ENCODE measurements around the gene CRTAP.

Gene CRTAP

DNA sequence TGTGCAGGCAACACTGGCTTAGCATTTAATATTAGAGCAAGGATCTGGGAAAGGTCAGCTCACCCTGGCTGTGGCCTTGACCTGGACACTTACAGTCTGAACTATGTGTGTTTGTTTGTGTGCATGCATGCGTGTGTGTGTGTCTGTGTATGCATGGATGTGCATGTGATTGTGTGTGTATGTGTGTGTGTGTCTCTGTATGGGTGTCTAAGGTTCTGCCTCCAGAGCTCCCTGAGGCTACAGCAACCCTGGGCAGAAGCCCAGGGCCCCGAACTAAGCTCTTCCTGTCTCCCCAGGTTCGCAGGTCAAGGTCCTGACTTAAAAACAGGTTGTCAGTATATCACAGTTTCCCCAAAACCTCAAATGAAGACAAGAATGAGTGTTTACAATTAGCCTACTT is 53.5 kb downstream of the CRTAP start:
- TF ChIP-seq ZFX (IDR thresholded peaks at IDR 0.05), result no peak
- TF ChIP-seq, protein P1, sequence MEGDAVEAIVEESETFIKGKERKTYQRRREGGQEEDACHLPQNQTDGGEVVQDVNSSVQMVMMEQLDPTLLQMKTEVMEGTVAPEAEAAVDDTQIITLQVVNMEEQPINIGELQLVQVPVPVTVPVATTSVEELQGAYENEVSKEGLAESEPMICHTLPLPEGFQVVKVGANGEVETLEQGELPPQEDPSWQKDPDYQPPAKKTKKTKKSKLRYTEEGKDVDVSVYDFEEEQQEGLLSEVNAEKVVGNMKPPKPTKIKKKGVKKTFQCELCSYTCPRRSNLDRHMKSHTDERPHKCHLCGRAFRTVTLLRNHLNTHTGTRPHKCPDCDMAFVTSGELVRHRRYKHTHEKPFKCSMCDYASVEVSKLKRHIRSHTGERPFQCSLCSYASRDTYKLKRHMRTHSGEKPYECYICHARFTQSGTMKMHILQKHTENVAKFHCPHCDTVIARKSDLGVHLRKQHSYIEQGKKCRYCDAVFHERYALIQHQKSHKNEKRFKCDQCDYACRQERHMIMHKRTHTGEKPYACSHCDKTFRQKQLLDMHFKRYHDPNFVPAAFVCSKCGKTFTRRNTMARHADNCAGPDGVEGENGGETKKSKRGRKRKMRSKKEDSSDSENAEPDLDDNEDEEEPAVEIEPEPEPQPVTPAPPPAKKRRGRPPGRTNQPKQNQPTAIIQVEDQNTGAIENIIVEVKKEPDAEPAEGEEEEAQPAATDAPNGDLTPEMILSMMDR (conservative IDR thresholded peaks at IDR 0.05), result no peak
- H3K27ac ChIP-seq, result no peak overlapping the region

DNA sequence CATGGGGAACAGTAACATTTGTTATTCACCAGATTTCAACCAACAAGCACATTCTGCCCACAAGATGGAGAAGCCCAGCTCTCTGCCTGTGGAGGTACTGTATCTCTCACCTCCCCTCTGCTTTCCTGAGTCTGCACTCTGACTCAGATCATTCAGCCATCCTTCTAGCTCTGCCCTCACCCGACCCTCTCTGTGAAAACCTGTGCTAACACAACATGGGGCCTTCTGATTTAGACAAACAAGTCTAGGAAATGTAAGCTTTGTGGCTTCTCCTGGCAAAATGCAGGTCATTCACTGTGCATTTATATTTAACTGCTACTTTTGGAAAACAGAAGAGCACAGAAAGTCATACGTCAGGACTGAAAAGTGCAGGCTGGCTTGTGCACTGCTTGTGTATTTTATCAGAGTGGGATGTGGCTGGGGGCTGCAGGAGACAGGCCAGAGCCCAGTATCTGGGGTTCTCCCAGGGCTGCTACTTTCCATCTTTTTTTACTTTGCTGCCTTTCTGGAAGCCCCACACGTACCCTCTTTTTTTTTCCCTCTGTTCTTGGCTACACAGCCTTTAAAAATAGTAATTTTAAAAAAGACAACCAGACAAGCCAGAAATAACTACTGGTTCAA is 54.0 kb downstream of the CRTAP start:
- H3K27ac ChIP-seq, result no peak overlapping the region
- TF ChIP-seq, protein P1 (conservative IDR thresholded peaks at IDR 0.05), result no peak
- no peak for TF ChIP-seq ZFX (IDR thresholded peaks at IDR 0.05)

DNA sequence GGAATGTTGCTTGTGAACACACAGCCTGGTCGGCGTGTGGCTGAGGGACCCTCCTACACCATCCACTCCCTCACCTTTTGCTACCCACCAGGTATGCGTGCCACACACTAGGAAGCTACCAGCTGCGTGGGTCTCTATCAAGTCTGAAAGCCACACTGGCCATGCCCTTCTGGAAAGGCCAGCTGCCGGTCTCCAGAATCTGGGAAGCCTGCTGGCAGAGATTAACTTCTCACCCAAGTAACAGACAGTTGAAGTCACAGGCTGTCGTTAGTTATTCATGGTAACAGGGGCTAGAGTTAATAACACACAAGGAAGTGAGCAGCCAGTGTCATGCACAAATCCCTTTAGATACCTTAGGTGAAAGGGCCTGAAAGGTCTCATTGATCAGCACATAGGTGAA is 56.7 kb downstream of the CRTAP start:
- TF ChIP-seq, protein P1 (conservative IDR thresholded peaks at IDR 0.05), result no peak
- TF ChIP-seq ZFX (IDR thresholded peaks at IDR 0.05), result no peak
- no peak overlapping the region for H3K27ac ChIP-seq

DNA sequence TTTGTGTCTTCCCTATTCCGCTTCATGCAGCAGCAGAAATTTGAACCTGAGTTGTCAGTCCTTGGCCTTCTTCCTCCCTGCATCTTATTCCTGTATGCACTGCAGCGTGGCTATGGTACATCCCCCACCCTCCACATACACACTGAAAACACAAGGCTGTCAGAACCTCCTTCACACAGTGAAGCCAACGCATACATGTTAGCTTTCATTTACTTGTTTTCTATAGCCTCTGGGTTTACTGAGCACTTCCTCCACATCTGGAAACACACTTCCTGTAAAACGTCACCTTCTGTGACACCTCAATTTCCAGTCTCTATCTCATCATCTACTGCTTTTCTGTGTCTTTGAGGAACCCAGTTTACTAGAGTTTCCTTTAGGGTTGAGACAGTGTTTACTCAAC is 57.8 kb downstream of the CRTAP start:
- TF ChIP-seq, protein P1 (conservative IDR thresholded peaks at IDR 0.05), result no peak
- TF ChIP-seq ZFX (IDR thresholded peaks at IDR 0.05), result no peak
- no peak overlapping the region for H3K27ac ChIP-seq

DNA sequence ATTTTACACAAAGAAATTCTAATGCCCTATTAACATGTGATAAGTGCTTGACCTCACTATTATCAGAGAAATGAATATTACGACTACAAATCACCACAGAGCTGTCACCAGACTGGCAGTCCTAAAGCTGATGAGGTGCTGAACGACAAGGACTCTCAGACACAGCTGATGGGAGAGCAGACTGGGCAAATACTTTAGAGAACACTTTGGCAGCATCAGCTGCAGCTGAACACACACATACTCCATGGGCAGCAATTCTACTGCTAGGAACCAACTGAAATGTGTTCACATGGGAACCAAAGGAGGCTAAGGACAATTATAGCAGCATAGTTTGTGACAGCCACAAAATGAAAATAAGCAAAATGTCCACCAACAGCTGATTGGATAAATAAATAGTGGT is 59.3 kb downstream of the CRTAP start:
- no peak overlapping the region for H3K27ac ChIP-seq
- TF ChIP-seq, protein P1 (conservative IDR thresholded peaks at IDR 0.05), result no peak
- TF ChIP-seq ZFX (IDR thresholded peaks at IDR 0.05), result no peak

DNA sequence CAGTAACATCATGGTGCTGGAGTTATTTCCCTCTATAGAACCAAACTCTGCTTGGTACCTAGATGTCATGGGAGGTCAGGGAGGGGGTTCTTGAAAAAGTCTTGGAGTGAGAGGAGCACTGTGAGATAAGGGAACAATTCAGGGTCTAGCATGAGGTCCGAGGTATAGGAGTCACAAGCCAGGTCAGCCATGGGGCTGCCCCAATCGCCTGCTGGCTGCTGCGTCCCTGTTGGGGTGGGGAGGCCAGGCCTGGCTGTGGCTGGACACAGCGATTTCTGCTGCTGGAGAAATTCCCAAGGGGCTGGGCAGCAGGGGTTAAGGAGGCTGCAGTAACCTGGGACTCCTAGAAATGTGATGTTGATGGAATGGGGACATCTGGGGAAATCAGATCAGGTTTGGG is 59.9 kb downstream of the CRTAP start:
- TF ChIP-seq, protein P1 (conservative IDR thresholded peaks at IDR 0.05), result no peak
- no peak for TF ChIP-seq ZFX (IDR thresholded peaks at IDR 0.05)
- no peak overlapping the region for H3K27ac ChIP-seq

DNA sequence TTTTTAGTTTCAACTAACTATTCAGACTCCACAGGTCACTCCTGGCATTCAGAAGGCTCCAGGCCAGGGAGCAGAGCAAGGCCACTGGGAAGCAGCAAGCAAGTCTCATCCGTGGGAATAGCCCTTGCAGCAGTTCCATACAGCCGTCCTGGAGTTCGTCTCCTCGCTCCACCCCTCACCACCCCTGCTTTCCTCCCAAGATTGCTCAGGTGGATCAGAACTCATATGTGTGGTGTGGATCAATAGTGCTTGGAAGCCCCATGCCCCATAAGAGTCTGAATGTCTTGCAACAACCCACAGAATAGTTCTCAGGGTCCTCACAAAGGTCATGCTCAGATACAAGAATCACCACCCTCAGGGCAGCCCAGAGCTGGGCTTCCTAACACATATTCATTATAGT is 60.3 kb downstream of the CRTAP start:
- no peak overlapping the region for H3K27ac ChIP-seq
- no peak for TF ChIP-seq ZFX (IDR thresholded peaks at IDR 0.05)
- TF ChIP-seq, protein P1 (conservative IDR thresholded peaks at IDR 0.05), result no peak

Data from C4-2B (cell line).